ENCODE results near the gene SAMD11. TPM values are rescaled to one million over a fixed set of nuclear protein-coding genes. Genes with fewer than 3 reads are reported as not detected.

Gene SAMD11
- polyA plus RNA-seq, 2 of the 4 experiments (the other 2 are of a cell fraction): 22.4 to 52.8 TPM

DNA sequence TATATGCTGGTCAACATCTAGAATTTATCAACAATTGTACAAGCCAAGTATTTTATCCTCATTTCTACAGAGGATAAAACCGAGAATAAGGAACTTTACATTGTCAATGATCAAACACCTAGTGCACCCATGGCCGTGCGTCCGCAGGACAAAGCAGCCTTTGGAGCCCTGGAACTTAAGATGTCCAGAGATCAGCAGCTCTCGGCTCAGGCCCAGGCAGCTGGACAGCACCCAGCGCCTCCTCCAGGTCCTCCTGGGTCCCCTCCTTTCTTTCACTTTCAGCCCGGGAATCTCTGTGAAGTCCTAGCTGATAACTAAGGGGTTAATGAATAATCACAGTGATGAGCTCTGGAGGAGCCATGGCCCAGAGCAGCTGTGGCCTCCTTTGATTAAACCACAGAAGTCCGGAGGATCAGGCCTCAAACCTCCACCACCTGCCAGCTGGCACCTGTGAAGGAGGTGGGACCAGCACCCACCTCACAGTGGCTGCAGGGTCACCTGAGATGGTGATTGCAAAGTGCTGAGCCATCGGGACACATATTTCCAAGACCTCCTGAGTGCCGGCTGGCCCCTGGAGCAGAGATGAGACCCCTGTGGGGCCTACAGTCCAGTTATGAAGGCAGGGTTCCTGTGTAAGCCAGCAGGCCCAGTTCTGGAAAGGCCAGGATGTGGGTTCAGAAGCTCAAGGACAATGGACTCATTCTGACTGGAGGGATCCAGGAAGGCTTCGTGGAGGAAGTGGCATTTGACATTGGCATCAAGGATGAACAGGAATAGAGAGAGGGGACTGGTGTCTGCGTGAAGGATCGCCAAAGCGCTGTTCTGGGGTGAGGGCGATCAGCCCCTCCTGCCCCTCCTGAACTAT, 11.6 kb upstream of the SAMD11 start:
- POLR2A ChIA-PET: no interaction called here
- FAIRE-seq: no peak

DNA sequence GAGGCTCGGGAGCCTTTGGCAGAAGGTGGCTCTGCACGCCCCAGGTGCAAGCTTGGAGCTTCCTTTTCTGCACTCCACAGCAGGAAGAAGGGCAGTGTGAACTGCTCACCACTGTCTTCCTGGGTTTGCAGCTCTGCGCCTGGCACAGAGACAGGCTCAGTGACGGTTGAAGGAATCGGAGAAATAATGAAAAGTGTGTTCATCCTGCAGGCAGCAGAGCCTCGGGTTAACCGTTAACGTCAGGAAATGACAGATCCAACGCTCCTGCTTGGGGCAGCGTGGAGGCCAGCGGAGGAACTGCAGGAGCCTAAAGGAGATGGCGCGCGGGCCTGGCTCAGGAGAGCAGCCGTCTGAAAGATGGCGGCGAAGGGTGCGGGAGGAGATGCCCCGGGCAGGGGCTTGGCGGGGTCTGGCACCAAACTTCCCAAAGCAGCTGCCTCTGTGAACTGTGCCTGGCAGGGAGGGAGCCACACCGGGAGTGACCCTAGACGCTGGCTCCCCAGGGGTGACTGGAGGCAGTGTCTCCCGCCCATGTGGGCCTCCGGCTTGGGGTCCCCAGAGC, 10.9 kb upstream of the SAMD11 start:
- DNase-seq (ENCODE audit: low read depth in 1 of 2, low spot score in 1 of 2) (peak; percentile 52 to 77), FAIRE-seq (no peak), ATAC-seq (peak; percentile 70 to 84)
- TF ChIP-seq RAD21 (conservative IDR thresholded peaks at IDR 0.05 in 1 of 2, IDR thresholded peaks at IDR 0.05 in 1 of 2) (0 out of 5 replicates have a peak, but pooled peaks of 1 of the 2 experiments have one; percentile 9), HOXB5 (CRISPR knock-in tag; IDR thresholded peaks at IDR 0.05) (no peak), CHD2 (IDR thresholded peaks at IDR 0.05; ENCODE audit: low read length, partially characterized antibody) (no peak), CHD4 (IDR thresholded peaks at IDR 0.05; ENCODE audit: borderline replicate concordance) (no peak)
- TF ChIP-seq, protein P1, sequence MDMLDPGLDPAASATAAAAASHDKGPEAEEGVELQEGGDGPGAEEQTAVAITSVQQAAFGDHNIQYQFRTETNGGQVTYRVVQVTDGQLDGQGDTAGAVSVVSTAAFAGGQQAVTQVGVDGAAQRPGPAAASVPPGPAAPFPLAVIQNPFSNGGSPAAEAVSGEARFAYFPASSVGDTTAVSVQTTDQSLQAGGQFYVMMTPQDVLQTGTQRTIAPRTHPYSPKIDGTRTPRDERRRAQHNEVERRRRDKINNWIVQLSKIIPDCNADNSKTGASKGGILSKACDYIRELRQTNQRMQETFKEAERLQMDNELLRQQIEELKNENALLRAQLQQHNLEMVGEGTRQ (IDR thresholded peaks at IDR 0.05): no peak
- TF ChIP-seq, protein P2, sequence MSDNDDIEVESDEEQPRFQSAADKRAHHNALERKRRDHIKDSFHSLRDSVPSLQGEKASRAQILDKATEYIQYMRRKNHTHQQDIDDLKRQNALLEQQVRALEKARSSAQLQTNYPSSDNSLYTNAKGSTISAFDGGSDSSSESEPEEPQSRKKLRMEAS (IDR thresholded peaks at IDR 0.05): peak; percentile 37
- Histone ChIP-seq H3K27ac (peak overlapping the region in 1 of 2 experiments; percentile 89; a peak in 3 of 6 replicates), H3K4me3 (no peak overlapping the region), H3K4me1 (peaks cover 49% of the 10 kb centered on the region), H3K4me2 (peak overlapping the region; percentile 52), H3K9me3 (no peaks in the 10 kb centered on the region)
- 19% methylated on average over 18 of the region's 24 CpGs for WGBS (ENCODE audit: missing lambda C conversion rate)
- POLR2A ChIA-PET: no interaction called here
- CTCF ChIA-PET: interaction anchor here (0.8 to 4.3 kb wide), 5 partner anchors 8 to 39 kb away, joined by 3 to 30 read pairs (median 4); no protein-coding TSS in a partner anchor

More for the DNA sequence above, 11.6 kb upstream of the SAMD11 start:
- TF ChIP-seq, protein P1 (IDR thresholded peaks at IDR 0.05): no peak
- no peak for TF ChIP-seq ZSCAN20 (CRISPR knock-in tag; IDR thresholded peaks at IDR 0.05)
- no peak for TF ChIP-seq POLR2A (IDR thresholded peaks at IDR 0.05; ENCODE audit: low read length)
- peak; percentile 90 for TF ChIP-seq ZFP36 (IDR thresholded peaks at IDR 0.05; ENCODE audit: borderline replicate concordance, partially characterized antibody)
- Histone ChIP-seq H3K4me2 (peak overlapping the region; percentile 52), H3K27ac (peak overlapping the region in 1 of 2 experiments; percentile 89; a peak in 4 of 6 replicates), H3K4me3 (no peak overlapping the region), H3K4me1 (peaks cover 53% of the 10 kb centered on the region), H3K9me3 (no peaks in the 10 kb centered on the region)
- CTCF ChIA-PET: interaction anchor here (0.8 to 4.3 kb wide), 8 partner anchors 8 to 64 kb away, joined by 3 to 30 read pairs (median 4); no protein-coding TSS in a partner anchor
- ATAC-seq (peak; percentile 3 to 6; a peak in 3 of 6 replicates), DNase-seq (ENCODE audit: low read depth in 1 of 2, low spot score in 1 of 2) (no peak)
- WGBS (ENCODE audit: missing lambda C conversion rate): 71% methylated on average over 14 of the region's 15 CpGs

DNA sequence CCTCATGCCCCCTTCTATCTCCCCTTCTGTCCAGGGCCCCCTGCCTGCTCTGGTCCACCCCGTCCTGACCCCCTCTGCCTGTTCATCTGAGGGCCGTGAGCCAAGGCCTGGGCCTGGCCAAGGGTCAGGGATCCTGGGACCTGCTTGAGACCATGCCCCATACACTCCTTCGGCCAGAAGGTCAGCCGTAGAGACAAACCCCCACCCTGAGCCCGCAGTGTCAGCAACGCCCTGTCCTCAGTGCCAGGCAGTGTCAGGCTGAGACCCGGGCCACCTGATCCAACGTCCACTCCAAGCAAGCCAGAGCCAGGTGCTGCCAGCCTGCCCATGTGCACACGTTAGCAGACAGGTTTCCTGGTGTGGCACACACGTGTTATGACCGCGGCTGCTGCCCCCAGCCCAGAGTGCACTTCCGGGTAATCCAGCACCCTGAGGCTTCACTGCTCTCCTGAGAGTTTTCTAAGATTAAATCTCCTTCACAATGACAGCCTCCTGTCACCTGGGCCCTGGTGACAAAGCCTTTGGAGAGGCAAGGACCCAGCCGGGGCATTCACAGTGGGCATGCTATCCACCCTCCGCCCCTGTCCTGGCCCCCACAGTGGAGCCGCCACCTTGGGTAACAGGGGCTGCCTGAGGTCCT, 10.1 kb upstream of the SAMD11 start:
- Histone ChIP-seq H3K27ac (peak overlapping the region in 1 of 2 experiments; percentile 89; a peak in 3 of 6 replicates), H3K4me2 (no peak overlapping the region), H3K4me3 (no peak overlapping the region), H3K4me1 (peaks cover 45% of the 10 kb centered on the region), H3K9me3 (no peaks in the 10 kb centered on the region)
- WGBS (ENCODE audit: missing lambda C conversion rate): no CpG with 5 or more reads among the region's 16 CpGs
- CTCF ChIA-PET: interaction anchor here (1.0 to 4.3 kb wide), 3 partner anchors 9 to 26 kb away, joined by 4 to 30 read pairs (median 8); no protein-coding TSS in a partner anchor
- ATAC-seq (no peak), DNase-seq (ENCODE audit: low read depth in 1 of 2, low spot score in 1 of 2) (no peak), FAIRE-seq (no peak)
- TF ChIP-seq EP300 (IDR thresholded peaks at IDR 0.05): no peak
- no peak for TF ChIP-seq POLR2A (IDR thresholded peaks at IDR 0.05; ENCODE audit: low read length)
- no peak for TF ChIP-seq ZNF302 (CRISPR knock-in tag; IDR thresholded peaks at IDR 0.05)
- no peak for TF ChIP-seq ZC3H11A (IDR thresholded peaks at IDR 0.05)
- TF ChIP-seq, protein P3, sequence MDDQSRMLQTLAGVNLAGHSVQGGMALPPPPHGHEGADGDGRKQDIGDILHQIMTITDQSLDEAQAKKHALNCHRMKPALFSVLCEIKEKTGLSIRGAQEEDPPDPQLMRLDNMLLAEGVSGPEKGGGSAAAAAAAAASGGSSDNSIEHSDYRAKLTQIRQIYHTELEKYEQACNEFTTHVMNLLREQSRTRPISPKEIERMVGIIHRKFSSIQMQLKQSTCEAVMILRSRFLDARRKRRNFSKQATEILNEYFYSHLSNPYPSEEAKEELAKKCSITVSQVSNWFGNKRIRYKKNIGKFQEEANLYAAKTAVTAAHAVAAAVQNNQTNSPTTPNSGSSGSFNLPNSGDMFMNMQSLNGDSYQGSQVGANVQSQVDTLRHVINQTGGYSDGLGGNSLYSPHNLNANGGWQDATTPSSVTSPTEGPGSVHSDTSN (IDR thresholded peaks at IDR 0.05): 0 out of 2 replicates have a peak, but pooled peaks have one; percentile 19
- TF ChIP-seq RNF2 (IDR thresholded peaks at IDR 0.05; ENCODE audit: borderline replicate concordance, low read depth): no peak
- POLR2A ChIA-PET: no interaction called here
